ENCODE measurements around the gene COMMD7.

COMMD7 gene

GRCh38 chr20:32727683-32728082 is 15.6 kb downstream of the COMMD7 start:
- Histone ChIP-seq H4K12ac (ENCODE audit: low read depth, low read length) (no peak overlapping the region), H3K9me3 (ENCODE audit: insufficient read depth, low read depth, low read length) (peaks cover 1% of the 10 kb centered on the region), H3K79me2 (ENCODE audit: control insufficient read depth, insufficient read depth, low read length, poor library complexity) (peaks cover 3% of the 10 kb centered on the region), H3K4me1 (ENCODE audit: control insufficient read depth in 1 of 2, insufficient read depth in 2 of 2, low read length in 2 of 2) (peaks cover 5 to 11% of the 10 kb centered on the region in 2 experiments), H3K9ac (ENCODE audit: low read length) (no peak overlapping the region), H2BK5ac (ENCODE audit: low read depth, low read length, poor library complexity) (no peak overlapping the region), H3K79me1 (ENCODE audit: low read length) (peaks cover 6% of the 10 kb centered on the region), H3K4ac (ENCODE audit: low read depth, low read length) (no peak overlapping the region), H3K4me3 (ENCODE audit: low read depth, low read length) (no peak overlapping the region), H3K23ac (ENCODE audit: low read length) (no peak overlapping the region), H2AFZ (ENCODE audit: insufficient read depth, low read length, poor library complexity) (no peak overlapping the region), H4K91ac (ENCODE audit: low read depth, low read length) (no peak overlapping the region), H3K4me2 (ENCODE audit: low read length) (no peak overlapping the region), H3K27ac (ENCODE audit: low read depth, low read length) (no peak overlapping the region), H3K18ac (ENCODE audit: low read length) (no peak overlapping the region), H3K14ac (ENCODE audit: low read length) (no peak overlapping the region), H2BK120ac (ENCODE audit: insufficient read depth, low read length, poor library complexity) (no peak overlapping the region), H4K8ac (ENCODE audit: low read depth, low read length) (no peak overlapping the region), H3K36me3 (ENCODE audit: control insufficient read depth in 1 of 2, insufficient read depth in 2 of 2, low read length in 2 of 2) (peaks cover 8 to 12% of the 10 kb centered on the region in 2 experiments), H3K27me3 (ENCODE audit: insufficient read depth, low read length) (no peaks in the 10 kb centered on the region), H2BK12ac (ENCODE audit: low read length) (no peak overlapping the region), H2AK5ac (ENCODE audit: low read length) (no peak overlapping the region)
- DNase-seq = no peak
- WGBS (ENCODE audit: extremely low coverage, insufficient coverage, insufficient read length) = no CpG with 5 or more reads among the region's 7 CpGs

- H2AFZ ChIP-seq (ENCODE audit: insufficient read depth, low read length, poor library complexity) = no peak overlapping the region
- peaks cover 6% of the 10 kb centered on the region for H3K79me1 ChIP-seq (ENCODE audit: low read length)
- H3K4ac ChIP-seq (ENCODE audit: low read depth, low read length) = no peak overlapping the region
- H3K27ac ChIP-seq (ENCODE audit: low read depth, low read length) = peak overlapping the region; percentile 48
- no peaks in the 10 kb centered on the region for H3K79me2 ChIP-seq (ENCODE audit: control insufficient read depth, insufficient read depth, low read length, poor library complexity)
- H3K36me3 ChIP-seq (ENCODE audit: control insufficient read depth in 1 of 2, insufficient read depth in 2 of 2, low read length in 2 of 2) = peaks cover 5 to 16% of the 10 kb centered on the region in 2 experiments
- no peak overlapping the region for H2AK5ac ChIP-seq (ENCODE audit: low read length)
- no peak overlapping the region for H3K4me2 ChIP-seq (ENCODE audit: low read length)
- H3K14ac ChIP-seq (ENCODE audit: low read length) = no peak overlapping the region
- no peak overlapping the region for H3K9ac ChIP-seq (ENCODE audit: low read length)
- no peak overlapping the region for H4K12ac ChIP-seq (ENCODE audit: low read depth, low read length)
- H4K91ac ChIP-seq (ENCODE audit: low read depth, low read length) = no peak overlapping the region
- no peak overlapping the region for H3K23ac ChIP-seq (ENCODE audit: low read length)
- H4K8ac ChIP-seq (ENCODE audit: low read depth, low read length) = no peak overlapping the region
- H2BK12ac ChIP-seq (ENCODE audit: low read length) = no peak overlapping the region
- peak; percentile 64 to 75 for DNase-seq
- H3K4me3 ChIP-seq (ENCODE audit: low read depth, low read length) = no peak overlapping the region
- H3K9me3 ChIP-seq (ENCODE audit: insufficient read depth, low read depth, low read length) = no peaks in the 10 kb centered on the region
- peaks cover 0 to 5% of the 10 kb centered on the region in 2 experiments for H3K4me1 ChIP-seq (ENCODE audit: control insufficient read depth in 1 of 2, insufficient read depth in 2 of 2, low read length in 2 of 2)
- H3K27me3 ChIP-seq (ENCODE audit: insufficient read depth, low read length) = no peaks in the 10 kb centered on the region
- WGBS (ENCODE audit: extremely low coverage, insufficient coverage, insufficient read length) = no CpG with 5 or more reads among the region's 3 CpGs
- no peak overlapping the region for H2BK5ac ChIP-seq (ENCODE audit: low read depth, low read length, poor library complexity)
- no peak overlapping the region for H3K18ac ChIP-seq (ENCODE audit: low read length)
- no peak overlapping the region for H2BK120ac ChIP-seq (ENCODE audit: insufficient read depth, low read length, poor library complexity)
These were observed 24.4 kb downstream of the COMMD7 start for GRCh38 chr20:32718749-32719348.

- Histone ChIP-seq H3K9ac (ENCODE audit: low read length) (no peak overlapping the region), H2BK12ac (ENCODE audit: low read length) (no peak overlapping the region), H2AK5ac (ENCODE audit: low read length) (no peak overlapping the region), H2AFZ (ENCODE audit: insufficient read depth, low read length, poor library complexity) (no peak overlapping the region), H3K79me2 (ENCODE audit: control insufficient read depth, insufficient read depth, low read length, poor library complexity) (no peaks in the 10 kb centered on the region), H3K23ac (ENCODE audit: low read length) (no peak overlapping the region), H3K4me2 (ENCODE audit: low read length) (no peak overlapping the region), H4K8ac (ENCODE audit: low read depth, low read length) (no peak overlapping the region), H3K27ac (ENCODE audit: low read depth, low read length) (no peak overlapping the region), H3K4me3 (ENCODE audit: low read depth, low read length) (no peak overlapping the region), H3K27me3 (ENCODE audit: insufficient read depth, low read length) (no peaks in the 10 kb centered on the region), H2BK120ac (ENCODE audit: insufficient read depth, low read length, poor library complexity) (no peak overlapping the region), H4K91ac (ENCODE audit: low read depth, low read length) (no peak overlapping the region), H2BK5ac (ENCODE audit: low read depth, low read length, poor library complexity) (no peak overlapping the region), H3K18ac (ENCODE audit: low read length) (no peak overlapping the region), H3K14ac (ENCODE audit: low read length) (no peak overlapping the region), H3K4ac (ENCODE audit: low read depth, low read length) (no peak overlapping the region), H3K79me1 (ENCODE audit: low read length) (no peaks in the 10 kb centered on the region), H3K4me1 (ENCODE audit: control insufficient read depth in 1 of 2, insufficient read depth in 2 of 2, low read length in 2 of 2) (peaks cover 0 to 5% of the 10 kb centered on the region in 2 experiments), H3K9me3 (ENCODE audit: insufficient read depth, low read depth, low read length) (no peaks in the 10 kb centered on the region), H4K12ac (ENCODE audit: low read depth, low read length) (no peak overlapping the region), H3K36me3 (ENCODE audit: control insufficient read depth in 1 of 2, insufficient read depth in 2 of 2, low read length in 2 of 2) (peaks cover 2 to 13% of the 10 kb centered on the region in 2 experiments)
- no peak for DNase-seq
- WGBS (ENCODE audit: extremely low coverage, insufficient coverage, insufficient read length) = no CpG with 5 or more reads among the region's 4 CpGs
These were observed 31.9 kb downstream of the COMMD7 start for GRCh38 chr20:32711346-32711745.

GRCh38 chr20:32709632-32710121 is 33.6 kb downstream of the COMMD7 start:
- Histone ChIP-seq H2BK120ac (ENCODE audit: insufficient read depth, low read length, poor library complexity) (no peak overlapping the region), H3K4me3 (ENCODE audit: low read depth, low read length) (no peak overlapping the region), H3K27me3 (ENCODE audit: insufficient read depth, low read length) (no peaks in the 10 kb centered on the region), H3K79me2 (ENCODE audit: control insufficient read depth, insufficient read depth, low read length, poor library complexity) (no peaks in the 10 kb centered on the region), H3K14ac (ENCODE audit: low read length) (no peak overlapping the region), H2AK5ac (ENCODE audit: low read length) (no peak overlapping the region), H3K9ac (ENCODE audit: low read length) (no peak overlapping the region), H4K8ac (ENCODE audit: low read depth, low read length) (no peak overlapping the region), H3K4ac (ENCODE audit: low read depth, low read length) (no peak overlapping the region), H4K12ac (ENCODE audit: low read depth, low read length) (no peak overlapping the region), H2BK12ac (ENCODE audit: low read length) (no peak overlapping the region), H3K27ac (ENCODE audit: low read depth, low read length) (no peak overlapping the region), H2BK5ac (ENCODE audit: low read depth, low read length, poor library complexity) (no peak overlapping the region), H3K18ac (ENCODE audit: low read length) (no peak overlapping the region), H3K4me2 (ENCODE audit: low read length) (no peak overlapping the region), H3K9me3 (ENCODE audit: insufficient read depth, low read depth, low read length) (no peaks in the 10 kb centered on the region), H3K4me1 (ENCODE audit: control insufficient read depth in 1 of 2, insufficient read depth in 2 of 2, low read length in 2 of 2) (peaks cover 0 to 5% of the 10 kb centered on the region in 2 experiments), H4K91ac (ENCODE audit: low read depth, low read length) (no peak overlapping the region), H3K79me1 (ENCODE audit: low read length) (no peaks in the 10 kb centered on the region), H3K36me3 (ENCODE audit: control insufficient read depth in 1 of 2, insufficient read depth in 2 of 2, low read length in 2 of 2) (peaks cover 8% of the 10 kb centered on the region in 2 experiments), H2AFZ (ENCODE audit: insufficient read depth, low read length, poor library complexity) (no peak overlapping the region), H3K23ac (ENCODE audit: low read length) (no peak overlapping the region)
- no CpG with 5 or more reads among the region's 5 CpGs for WGBS (ENCODE audit: extremely low coverage, insufficient coverage, insufficient read length)
- no peak for DNase-seq
